NK-92 treated with Interleukin-12 subunit alpha and Interleukin-12 subunit beta, amount 100 ng/mL, for 24 hours (cell line): ENCODE measurements around the gene TPO.

Experiments used
- DNase-seq: peaks from one replicate; lab custom pipeline; 2025; lab: John Stamatoyannopoulos, UW

Gene TPO

DNA sequence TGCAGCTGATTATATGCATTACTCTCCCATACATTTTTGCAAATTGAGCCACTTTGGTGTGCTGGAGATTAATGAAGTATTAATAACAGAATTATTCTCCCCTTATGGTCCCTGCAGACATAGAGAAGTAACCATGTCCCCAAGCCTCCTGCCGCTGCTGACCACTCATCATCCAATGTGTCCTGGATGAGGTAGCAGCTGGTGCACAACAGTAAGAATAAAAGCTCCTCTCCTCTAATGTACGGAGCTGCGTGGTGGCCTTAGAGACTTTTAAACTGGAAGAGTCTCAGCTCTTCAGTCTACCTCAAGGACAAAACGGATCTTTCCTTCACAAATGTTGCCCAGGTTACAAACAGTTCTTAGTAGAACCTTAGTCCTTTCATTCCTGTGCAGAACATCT lies 37.7 kb downstream of the TPO start:
- no peak for DNase-seq

- DNase-seq = no peak
Observed at GRCh38 chr2:1451422-1451821, 38.2 kb downstream of the TPO start.

DNA sequence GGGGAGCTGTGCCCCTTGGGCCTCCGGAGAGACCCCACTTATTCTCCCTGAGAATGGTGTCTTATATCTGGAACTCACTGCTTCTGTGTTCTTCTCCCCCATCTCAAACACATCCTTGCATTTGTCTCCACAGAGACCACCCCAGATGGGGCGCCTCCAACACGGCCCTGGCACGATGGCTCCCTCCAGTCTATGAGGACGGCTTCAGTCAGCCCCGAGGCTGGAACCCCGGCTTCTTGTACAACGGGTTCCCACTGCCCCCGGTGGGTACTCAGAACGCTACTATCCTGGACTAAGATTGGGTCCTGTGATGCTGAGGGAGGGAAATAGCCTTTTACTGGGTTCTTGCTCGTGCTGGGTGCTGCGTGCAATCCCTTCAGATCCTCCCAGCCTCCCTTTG lies 40.3 kb downstream of the TPO start:
- no peak for DNase-seq

GRCh38 chr2:1454346-1454745 lies 41.1 kb downstream of the TPO start:
- DNase-seq = no peak

GRCh38 chr2:1455466-1455865 lies 42.2 kb downstream of the TPO start:
- DNase-seq = no peak

- DNase-seq = no peak
Observed at GRCh38 chr2:1458432-1458831, 45.2 kb downstream of the TPO start.

GRCh38 chr2:1459727-1460126 lies 46.5 kb downstream of the TPO start:
- no peak for DNase-seq

GRCh38 chr2:1460851-1461418 lies 47.7 kb downstream of the TPO start:
- no peak for DNase-seq

DNA sequence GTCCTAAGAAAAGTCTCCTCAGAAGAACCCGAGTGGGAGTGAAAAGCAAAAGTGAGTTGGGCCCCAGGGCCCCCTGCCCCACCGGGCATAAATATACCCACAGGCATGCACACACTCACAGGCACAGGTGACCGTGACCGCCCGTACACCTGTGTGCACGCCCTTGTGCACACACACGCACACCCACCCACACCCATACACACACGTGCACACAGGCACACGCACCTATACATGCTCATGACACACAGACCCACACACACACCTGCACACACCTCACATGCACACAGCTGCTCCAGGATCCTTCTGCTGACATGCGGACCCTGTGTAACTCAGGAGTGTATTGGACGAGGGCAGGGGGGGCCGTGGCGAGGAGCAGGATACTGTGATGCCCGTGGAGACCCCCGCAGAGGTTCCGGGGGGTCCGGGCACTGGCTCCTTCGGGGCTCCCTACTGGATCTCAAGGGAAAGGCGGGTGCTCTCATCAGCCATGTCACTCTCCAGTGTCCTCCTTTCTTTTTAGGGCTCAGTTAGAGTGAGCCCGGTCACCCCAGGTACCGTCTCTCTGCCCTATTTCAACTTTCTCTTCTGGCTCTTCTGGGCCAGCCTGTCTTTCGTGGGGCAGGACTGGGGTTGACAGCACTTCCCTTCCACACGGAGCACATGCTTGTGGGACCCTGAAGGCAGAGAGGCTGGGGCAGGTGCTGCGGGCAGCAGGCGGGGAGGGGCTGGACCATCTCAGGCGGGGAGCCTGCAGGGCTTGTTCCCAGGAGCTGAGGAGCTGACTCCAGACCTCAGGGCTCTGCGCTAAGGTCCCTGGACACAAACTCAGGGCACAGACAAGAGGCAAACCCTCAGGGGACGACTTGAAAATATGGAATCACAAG lies 48.5 kb downstream of the TPO start:
- no peak for DNase-seq

DNA sequence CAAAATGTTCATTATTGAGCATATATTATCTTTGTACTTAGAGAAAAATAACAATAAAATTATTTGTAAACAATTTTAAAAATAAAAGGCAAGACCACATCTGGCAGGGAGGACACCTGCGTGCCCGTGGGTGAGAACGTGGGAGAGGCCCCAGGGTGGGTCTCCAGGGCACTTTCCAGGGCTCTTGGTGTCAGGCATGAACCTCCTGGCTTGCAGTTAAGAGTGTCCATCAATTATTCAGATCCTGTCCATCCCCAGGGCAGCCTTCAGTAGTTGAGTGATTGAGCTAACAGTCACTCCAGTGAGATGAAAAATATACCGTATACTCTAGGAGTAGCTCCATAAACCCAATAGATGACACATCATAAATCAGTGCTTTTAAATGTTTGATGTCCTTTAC lies 49.7 kb downstream of the TPO start:
- DNase-seq = no peak

DNA sequence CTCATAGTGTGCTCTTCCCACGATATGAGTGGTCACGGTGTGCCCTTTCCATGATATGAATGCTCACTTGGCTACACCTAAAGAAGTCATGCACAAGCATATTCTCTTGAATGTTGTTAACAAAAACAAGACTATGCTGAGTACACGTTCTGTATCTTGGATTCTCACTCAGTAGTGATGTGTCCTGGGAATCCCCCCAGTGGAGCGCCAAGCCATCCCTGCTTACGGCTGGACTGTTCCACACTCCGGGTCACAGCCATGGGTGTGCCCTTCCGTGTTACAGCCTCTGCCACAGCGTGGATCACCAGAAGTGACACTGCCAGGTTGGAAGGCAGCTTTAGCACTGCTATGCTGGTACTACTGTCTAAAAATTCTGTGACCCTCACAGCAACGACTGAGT lies 59.1 kb downstream of the TPO start:
- DNase-seq = no peak

- DNase-seq = no peak
Observed at GRCh38 chr2:1476617-1477195, 63.4 kb downstream of the TPO start.

DNA sequence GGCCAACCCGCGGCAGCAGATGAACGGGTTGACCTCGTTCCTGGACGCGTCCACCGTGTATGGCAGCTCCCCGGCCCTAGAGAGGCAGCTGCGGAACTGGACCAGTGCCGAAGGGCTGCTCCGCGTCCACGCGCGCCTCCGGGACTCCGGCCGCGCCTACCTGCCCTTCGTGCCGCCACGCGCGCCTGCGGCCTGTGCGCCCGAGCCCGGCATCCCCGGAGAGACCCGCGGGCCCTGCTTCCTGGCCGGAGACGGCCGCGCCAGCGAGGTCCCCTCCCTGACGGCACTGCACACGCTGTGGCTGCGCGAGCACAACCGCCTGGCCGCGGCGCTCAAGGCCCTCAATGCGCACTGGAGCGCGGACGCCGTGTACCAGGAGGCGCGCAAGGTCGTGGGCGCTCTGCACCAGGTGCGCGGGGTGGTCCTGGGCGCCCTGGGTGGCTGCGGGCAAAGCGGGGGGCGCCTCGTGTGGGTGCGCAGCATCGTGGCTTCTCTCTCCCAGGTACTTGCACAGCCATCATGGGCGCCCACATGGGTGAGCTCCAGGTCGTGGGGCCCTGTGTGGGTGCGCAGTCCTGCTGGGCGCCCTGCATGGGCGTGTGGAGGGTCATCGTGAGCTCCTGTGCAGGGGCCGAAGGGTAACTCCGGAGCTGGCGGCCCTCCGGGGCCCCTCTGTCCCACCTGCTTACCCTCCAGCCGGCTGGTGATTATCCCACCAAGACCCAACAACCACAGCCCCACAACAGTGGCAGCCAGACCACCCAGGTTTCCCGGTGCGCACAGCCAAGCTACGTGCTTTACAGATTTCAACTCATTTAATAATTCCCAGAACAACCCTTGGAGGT lies 64.2 kb downstream of the TPO start:
- no peak for DNase-seq

GRCh38 chr2:1478311-1479305 lies 65.3 kb downstream of the TPO start:
- DNase-seq = no peak

DNA sequence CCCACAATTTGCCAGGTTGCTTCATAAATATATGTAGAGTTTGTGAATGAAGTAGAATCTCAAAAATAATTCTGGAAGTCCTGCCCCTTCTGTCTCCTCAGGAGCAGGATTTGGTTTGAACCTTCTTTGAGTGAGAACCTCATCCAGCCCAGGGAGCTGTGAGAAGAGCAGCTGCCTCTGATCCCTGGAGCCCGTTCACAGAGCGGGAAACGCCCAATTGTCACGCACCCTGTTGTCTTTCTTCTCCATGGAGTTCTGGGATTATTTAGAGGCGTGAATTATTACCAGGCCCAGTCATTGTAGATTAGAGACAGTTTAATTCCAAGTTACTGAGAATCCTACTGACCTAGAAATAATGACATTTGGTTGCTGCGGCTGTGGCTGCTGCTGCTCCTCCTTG lies 66.1 kb downstream of the TPO start:
- no peak for DNase-seq

GRCh38 chr2:1480671-1481076 lies 67.4 kb downstream of the TPO start:
- no peak for DNase-seq

DNA sequence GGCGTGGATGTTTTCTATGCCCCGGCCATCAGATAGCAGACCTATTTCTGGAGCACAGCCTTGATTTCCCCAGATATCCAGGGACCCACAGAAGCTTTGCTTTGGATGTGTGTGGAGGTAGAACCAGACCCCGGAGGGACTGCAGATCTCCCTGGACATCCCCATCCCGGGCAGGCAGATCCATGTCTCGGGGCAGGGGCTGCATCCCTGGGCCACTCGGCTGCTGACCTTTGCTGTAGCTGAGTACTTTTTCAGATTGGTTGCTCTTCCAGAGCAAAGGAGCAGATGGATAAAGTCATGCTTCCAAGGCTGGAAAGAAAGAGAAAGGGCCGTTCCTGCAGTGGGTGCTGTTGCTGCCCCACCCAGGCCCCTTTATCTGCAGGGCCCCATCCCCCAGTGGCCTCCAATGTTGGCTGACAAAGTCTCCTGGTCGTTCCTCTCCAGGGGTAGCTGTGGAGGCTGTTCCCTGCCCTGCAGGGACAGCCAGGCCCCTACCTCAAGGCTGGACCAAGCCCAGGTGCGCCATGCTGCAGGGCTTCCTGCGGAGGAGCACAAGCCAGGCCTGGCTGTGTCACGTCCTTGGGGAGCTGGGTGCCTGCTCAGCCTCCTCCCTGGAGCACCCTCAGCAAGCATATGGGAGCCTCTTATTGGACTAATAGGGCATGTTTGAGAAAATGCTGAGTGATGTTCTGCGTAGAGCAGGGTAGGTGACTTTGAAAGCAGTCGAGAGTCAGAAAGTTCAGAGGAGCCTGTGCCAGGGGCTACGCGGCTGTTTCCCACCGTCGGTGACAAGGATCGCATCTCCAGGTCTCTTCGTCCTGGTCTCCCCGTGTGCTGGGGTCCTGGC lies 68.4 kb downstream of the TPO start:
- DNase-seq = no peak

GRCh38 chr2:1482253-1482675 lies 69.0 kb downstream of the TPO start:
- no peak for DNase-seq

GRCh38 chr2:1482981-1483380 lies 69.7 kb downstream of the TPO start:
- DNase-seq = no peak

GRCh38 chr2:1483551-1483950 lies 70.3 kb downstream of the TPO start:
- no peak for DNase-seq
